Lower lobe of right lung (tissue), 2 donors: ENCODE data around the gene SPTY2D1. TPM values are rescaled to one million over a fixed set of nuclear protein-coding genes. Genes with fewer than 3 reads are reported as not detected.
"Not testable (repeated sequence)": the region's sequence is repeated elsewhere in the genome, so short reads cannot be mapped to it uniquely, and the experiment has no call there.

Source experiments
- ATAC-seq, 2 donors: fragments of 200-7000 bp; cut with Tn5 transposase; one replicate each; pipeline ENCODE4 v1.9.1; 2020 to 2022; ENCODE audit warnings: mild to moderate bottlenecking in 2 of 2, moderate library complexity in 2 of 2
- DNase-seq: peaks from one replicate; pipeline ENCODE4 v3.0.0-alpha.2; 2020
- H3K27ac ChIP-seq: fragments of 200-600 bp; one replicate; pipeline ENCODE4 v1.8.0; 2022
- H3K27me3 ChIP-seq: fragments of 200-600 bp; one replicate; pipeline ENCODE4 v1.8.0; 2022; ENCODE audit warnings: low read depth
- H3K36me3 ChIP-seq: fragments of 200-600 bp; one replicate; pipeline ENCODE4 v1.8.0; 2022; ENCODE audit warnings: mild to moderate bottlenecking
- H3K4me1 ChIP-seq: fragments of 200-600 bp; one replicate; pipeline ENCODE4 v1.8.0; 2022
- H3K4me3 ChIP-seq: fragments of 200-600 bp; one replicate; pipeline ENCODE4 v1.8.0; 2022; ENCODE audit warnings: mild to moderate bottlenecking
- H3K9me3 ChIP-seq: fragments of 200-600 bp; one replicate; pipeline ENCODE4 v1.8.0; 2022
- CTCF ChIP-seq: fragments of 200-600 bp; IDR thresholded peaks from one replicate; pipeline ENCODE4 v1.8.0; 2022; ENCODE audit warnings: antibody characterized with exemption, mild to moderate bottlenecking
- intact Hi-C: fragments of 100-400 bp; cut with DNase I; formaldehyde crosslinking; loops from one replicate; pipeline ENCODE4 v1.11.0; 2022
- total RNA-seq: library from RNA; stranded (reverse); fragmentation: NEBNext Ultra II Directional; extraction: Animal tissue kit (Norgen Biotek cat#: 25700); gene quantifications from one replicate; pipeline ENCODE4 v1.2.1, GENCODE V29; 2021
- donor health status: DM: no; HTN: yes; CAD: no; lungs with severe emphysema.

Gene SPTY2D1
- total RNA-seq, 1 donor from 2014 or later: 18.6 TPM

- H3K4me3 ChIP-seq: no peak within 1 kb of the TSS
- ATAC-seq: no peak
- no peak within 1 kb of the TSS for H3K27ac ChIP-seq
- no peaks in the 10 kb centered on the region for H3K4me1 ChIP-seq
- intact Hi-C loops: no loop called here
- H3K36me3 ChIP-seq: no peaks in the 10 kb centered on the region
- no peak for TF ChIP-seq CTCF
- no peak for DNase-seq
- H3K27me3 ChIP-seq: no peaks in the 10 kb centered on the region
- H3K9me3 ChIP-seq: no peaks in the 10 kb centered on the region
Measured at GRCh38 chr11:18599739-18600230, 34.4 kb downstream of the SPTY2D1 start, which contains the start of gene MISFA. TSS of gene MISFA (plus strand) at chr11:18599789. CDS start at chr11:18599929, 140 bp downstream.

GRCh38 chr11:18594999-18595749, 39.0 kb downstream of the SPTY2D1 start:
- ATAC-seq: no peak
- intact Hi-C loops: no loop called here
- Histone ChIP-seq H3K36me3 (no peaks in the 10 kb centered on the region), H3K9me3 (no peaks in the 10 kb centered on the region), H3K27ac (no peak overlapping the region), H3K27me3 (no peaks in the 10 kb centered on the region), H3K4me3 (no peak overlapping the region), H3K4me1 (peaks cover 12% of the 10 kb centered on the region)
- no peak for DNase-seq
- TF ChIP-seq CTCF: no peak

- ATAC-seq: peak; percentile 16 to 54
- peak; percentile 59 for DNase-seq
- H3K27ac ChIP-seq, H3K9me3 ChIP-seq, H3K36me3 ChIP-seq, intact Hi-C loops, H3K4me3 ChIP-seq, H3K27me3 ChIP-seq: not testable (repeated sequence)
- peaks cover 23% of the 10 kb centered on the region for H3K4me1 ChIP-seq
Measured at GRCh38 chr11:18594088-18594487, 40.1 kb downstream of the SPTY2D1 start.

- Histone ChIP-seq H3K4me3 (no peak overlapping the region), H3K27ac (no peak overlapping the region), H3K36me3 (no peaks in the 10 kb centered on the region), H3K4me1 (peaks cover 35% of the 10 kb centered on the region), H3K27me3 (no peaks in the 10 kb centered on the region), H3K9me3 (no peaks in the 10 kb centered on the region)
- intact Hi-C loops: no loop called here
- no peak for DNase-seq
- ATAC-seq: no peak
- TF ChIP-seq CTCF: no peak
Measured at GRCh38 chr11:18590571-18590970, 43.6 kb downstream of the SPTY2D1 start.

- H3K27ac ChIP-seq: peak within 1 kb of the TSS; percentile 87
- ATAC-seq (peak; percentile 97 to 98), DNase-seq (peak; percentile 92)
- intact Hi-C loops: no loop called here
- peaks cover 35% of the 10 kb centered on the region for H3K4me1 ChIP-seq
- H3K36me3 ChIP-seq: no peaks in the 10 kb centered on the region
- no peaks in the 10 kb centered on the region for H3K27me3 ChIP-seq
- no peaks in the 10 kb centered on the region for H3K9me3 ChIP-seq
- no peak for TF ChIP-seq CTCF
- H3K4me3 ChIP-seq: peak within 1 kb of the TSS; percentile 87
Measured at GRCh38 chr11:18588297-18589252, 45.6 kb downstream of the SPTY2D1 start, which contains the start of gene UEVLD. TSS of gene UEVLD (minus strand) at chr11:18588734. CDS start at chr11:18588654, 80 bp downstream.
